Stimulated activated naive B cell treated with anti-CD40 and anti-IgM and Interleukin-4, amounts not matched to agents 10 μg/mL and 1 μg/mL and 100 μg/mL, for 72 hours (primary cell): ENCODE measurements around the gene IFNE.

Experiments used
- ATAC-seq, 2 donors: fragments of 150-1000 bp; cut with Tn5 transposase; replicated peaks; 2 replicates each; pipeline ENCODE4 v1.10.0; 2021; ENCODE audit warnings: moderate library complexity in 1 of 2
- DNase-seq: peaks from one replicate; pipeline ENCODE4 v3.0.0; 2021
- H3K27ac Mint-ChIP-seq: one replicate; pipeline ENCODE4 v1.8.0; 2022; ENCODE audit warnings: mild to moderate bottlenecking, mixed read lengths
- H3K27me3 Mint-ChIP-seq, 2 donors: one replicate each; pipeline ENCODE4 v1.8.0; 2022; ENCODE audit warnings: mixed read lengths in 2 of 2
- H3K36me3 Mint-ChIP-seq, 2 donors: one replicate each; pipeline ENCODE4 v1.8.0; 2022; ENCODE audit warnings: mixed read lengths in 2 of 2, mild to moderate bottlenecking in 1 of 2
- H3K4me1 Mint-ChIP-seq, 2 donors: one replicate each; pipeline ENCODE4 v1.8.0; 2022; ENCODE audit warnings: mixed read lengths in 2 of 2, mild to moderate bottlenecking in 1 of 2
- H3K4me3 Mint-ChIP-seq, 2 donors: one replicate each; pipeline ENCODE4 v1.8.0; 2022; ENCODE audit warnings: mild to moderate bottlenecking in 2 of 2, mixed read lengths in 2 of 2, moderate library complexity in 1 of 2
- H3K9me3 Mint-ChIP-seq, 2 donors: one replicate each; pipeline ENCODE4 v1.8.0; 2022; ENCODE audit warnings: mixed read lengths in 2 of 2, mild to moderate bottlenecking in 1 of 2

IFNE gene

GRCh38 chr9:21482213-21482612 lies at the start of gene IFNE:
IFNE (minus strand) TSS chr9:21482313; CDS start chr9:21481694, 619 bp downstream.
- H3K27me3 Mint-ChIP-seq = peaks cover 0 to 6% of the 10 kb centered on the region in 2 donors
- ATAC-seq (no peak), DNase-seq (no peak)
- no peaks in the 10 kb centered on the region for H3K36me3 Mint-ChIP-seq
- H3K27ac Mint-ChIP-seq = no peak within 1 kb of the TSS
- H3K4me1 Mint-ChIP-seq = peaks cover 0 to 2% of the 10 kb centered on the region in 2 donors
- peaks cover 11% of the 10 kb centered on the region in 2 donors for H3K9me3 Mint-ChIP-seq
- peak within 1 kb of the TSS in 1 of 2 donors; percentile 7 for H3K4me3 Mint-ChIP-seq

GRCh38 chr9:21528123-21528808 lies 46.2 kb upstream of the IFNE start:
- DNase-seq (no peak), ATAC-seq (no peak)
- Mint-ChIP-seq H3K36me3 (no peaks in the 10 kb centered on the region), H3K4me1 (peaks cover 6 to 7% of the 10 kb centered on the region in 2 donors), H3K4me3 (no peak overlapping the region), H3K27ac (peak overlapping the region; percentile 26), H3K9me3 (no peaks in the 10 kb centered on the region), H3K27me3 (peaks cover 32 to 66% of the 10 kb centered on the region in 2 donors)

GRCh38 chr9:21527579-21527978 lies 45.5 kb upstream of the IFNE start:
- Mint-ChIP-seq H3K27me3 (peaks cover 35 to 64% of the 10 kb centered on the region in 2 donors), H3K27ac (peak overlapping the region; percentile 26), H3K4me3 (no peak overlapping the region), H3K36me3 (no peaks in the 10 kb centered on the region), H3K9me3 (no peaks in the 10 kb centered on the region), H3K4me1 (peaks cover 6 to 7% of the 10 kb centered on the region in 2 donors)
- no peak for DNase-seq
- peak; percentile 70 to 80 for ATAC-seq

GRCh38 chr9:21525174-21525573 lies 43.1 kb upstream of the IFNE start:
- Mint-ChIP-seq H3K36me3 (no peaks in the 10 kb centered on the region), H3K27me3 (peaks cover 40 to 58% of the 10 kb centered on the region in 2 donors), H3K4me3 (no peak overlapping the region), H3K27ac (no peak overlapping the region), H3K9me3 (peaks cover 0 to 2% of the 10 kb centered on the region in 2 donors), H3K4me1 (peaks cover 6 to 7% of the 10 kb centered on the region in 2 donors)
- DNase-seq (no peak), ATAC-seq (no peak)

- Mint-ChIP-seq H3K4me1 (peaks cover 6 to 7% of the 10 kb centered on the region in 2 donors), H3K27ac (no peak overlapping the region), H3K27me3 (peaks cover 40 to 56% of the 10 kb centered on the region in 2 donors), H3K4me3 (no peak overlapping the region), H3K36me3 (no peaks in the 10 kb centered on the region), H3K9me3 (peaks cover 0 to 2% of the 10 kb centered on the region in 2 donors)
- DNase-seq (no peak), ATAC-seq (no peak)
These were observed 42.2 kb upstream of the IFNE start for GRCh38 chr9:21524099-21524830.

GRCh38 chr9:21523021-21524014 lies 41.2 kb upstream of the IFNE start:
- H3K4me3 Mint-ChIP-seq = no peak overlapping the region
- DNase-seq = no peak
- peaks cover 37 to 47% of the 10 kb centered on the region in 2 donors for H3K27me3 Mint-ChIP-seq
- peaks cover 0 to 2% of the 10 kb centered on the region in 2 donors for H3K9me3 Mint-ChIP-seq
- no peak overlapping the region for H3K27ac Mint-ChIP-seq
- no peak for ATAC-seq
- no peaks in the 10 kb centered on the region for H3K36me3 Mint-ChIP-seq
- peaks cover 6 to 7% of the 10 kb centered on the region in 2 donors for H3K4me1 Mint-ChIP-seq

GRCh38 chr9:21522348-21522747 lies 40.2 kb upstream of the IFNE start:
- ATAC-seq (no peak), DNase-seq (no peak)
- peaks cover 0 to 2% of the 10 kb centered on the region in 2 donors for H3K9me3 Mint-ChIP-seq
- H3K4me1 Mint-ChIP-seq = no peaks in the 10 kb centered on the region
- no peak overlapping the region for H3K4me3 Mint-ChIP-seq
- H3K27ac Mint-ChIP-seq = no peak overlapping the region
- H3K36me3 Mint-ChIP-seq = no peaks in the 10 kb centered on the region
- peaks cover 30 to 40% of the 10 kb centered on the region in 2 donors for H3K27me3 Mint-ChIP-seq

- ATAC-seq (no peak), DNase-seq (no peak)
- H3K4me3 Mint-ChIP-seq = no peak overlapping the region
- H3K27me3 Mint-ChIP-seq = peaks cover 21 to 31% of the 10 kb centered on the region in 2 donors
- peaks cover 0 to 2% of the 10 kb centered on the region in 2 donors for H3K9me3 Mint-ChIP-seq
- no peak overlapping the region for H3K27ac Mint-ChIP-seq
- no peaks in the 10 kb centered on the region for H3K36me3 Mint-ChIP-seq
- H3K4me1 Mint-ChIP-seq = no peaks in the 10 kb centered on the region
These were observed 39.3 kb upstream of the IFNE start for GRCh38 chr9:21521448-21521847.

- no peaks in the 10 kb centered on the region for H3K4me1 Mint-ChIP-seq
- no peak overlapping the region for H3K4me3 Mint-ChIP-seq
- H3K27me3 Mint-ChIP-seq = peaks cover 20 to 24% of the 10 kb centered on the region in 2 donors
- H3K36me3 Mint-ChIP-seq = no peaks in the 10 kb centered on the region
- H3K9me3 Mint-ChIP-seq = peaks cover 0 to 2% of the 10 kb centered on the region in 2 donors
- no peak overlapping the region for H3K27ac Mint-ChIP-seq
- DNase-seq (no peak), ATAC-seq (no peak)
These were observed 38.6 kb upstream of the IFNE start for GRCh38 chr9:21520501-21521228.

GRCh38 chr9:21519855-21520434 lies 37.8 kb upstream of the IFNE start:
- ATAC-seq = no peak
- Mint-ChIP-seq H3K27me3 (peaks cover 16 to 19% of the 10 kb centered on the region in 2 donors), H3K36me3 (no peaks in the 10 kb centered on the region), H3K4me3 (no peak overlapping the region), H3K9me3 (peaks cover 0 to 2% of the 10 kb centered on the region in 2 donors), H3K27ac (no peak overlapping the region), H3K4me1 (no peaks in the 10 kb centered on the region)
- no peak for DNase-seq

GRCh38 chr9:21516796-21517195 lies 34.7 kb upstream of the IFNE start:
- H3K4me1 Mint-ChIP-seq = no peaks in the 10 kb centered on the region
- ATAC-seq (no peak), DNase-seq (no peak)
- H3K4me3 Mint-ChIP-seq = no peak overlapping the region
- H3K27me3 Mint-ChIP-seq = peaks cover 9 to 10% of the 10 kb centered on the region in 2 donors
- H3K36me3 Mint-ChIP-seq = no peaks in the 10 kb centered on the region
- H3K27ac Mint-ChIP-seq = no peak overlapping the region
- peaks cover 0 to 2% of the 10 kb centered on the region in 2 donors for H3K9me3 Mint-ChIP-seq

GRCh38 chr9:21513431-21513830 lies 31.3 kb upstream of the IFNE start:
- H3K27me3 Mint-ChIP-seq = peaks cover 4 to 11% of the 10 kb centered on the region in 2 donors
- ATAC-seq (no peak), DNase-seq (no peak)
- no peaks in the 10 kb centered on the region for H3K4me1 Mint-ChIP-seq
- H3K27ac Mint-ChIP-seq = no peak overlapping the region
- no peaks in the 10 kb centered on the region for H3K9me3 Mint-ChIP-seq
- H3K4me3 Mint-ChIP-seq = no peak overlapping the region
- H3K36me3 Mint-ChIP-seq = no peaks in the 10 kb centered on the region

- no peak for ATAC-seq
- Mint-ChIP-seq H3K27me3 (peaks cover under 1 to 11% of the 10 kb centered on the region in 2 donors), H3K36me3 (no peaks in the 10 kb centered on the region), H3K4me1 (no peaks in the 10 kb centered on the region), H3K27ac (no peak overlapping the region), H3K4me3 (no peak overlapping the region), H3K9me3 (no peaks in the 10 kb centered on the region)
- DNase-seq = no peak
These were observed 28.7 kb upstream of the IFNE start for GRCh38 chr9:21510806-21511205.
